Measurements from ENCODE around the gene ZACN.

ZACN gene

DNA sequence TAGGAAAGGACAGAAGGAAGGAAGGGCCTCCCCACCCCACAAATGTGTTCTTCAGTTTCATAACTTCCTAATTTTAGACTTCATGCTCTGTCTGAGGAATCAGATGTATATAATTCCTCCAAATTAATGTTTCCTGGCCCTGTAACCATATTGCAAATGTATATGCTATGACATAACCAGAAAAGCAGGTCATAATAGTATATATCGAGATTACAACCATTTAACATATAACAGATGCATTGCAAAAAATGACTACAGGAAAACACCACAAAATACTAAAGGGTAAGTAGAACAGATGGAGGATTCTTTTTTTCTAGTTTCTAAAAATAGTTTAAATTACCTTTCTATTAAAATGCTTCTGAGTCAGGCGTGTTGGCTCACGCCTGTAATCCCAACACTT lies 27.7 kb downstream of the ZACN start:
- no peak for DNase-seq

DNA sequence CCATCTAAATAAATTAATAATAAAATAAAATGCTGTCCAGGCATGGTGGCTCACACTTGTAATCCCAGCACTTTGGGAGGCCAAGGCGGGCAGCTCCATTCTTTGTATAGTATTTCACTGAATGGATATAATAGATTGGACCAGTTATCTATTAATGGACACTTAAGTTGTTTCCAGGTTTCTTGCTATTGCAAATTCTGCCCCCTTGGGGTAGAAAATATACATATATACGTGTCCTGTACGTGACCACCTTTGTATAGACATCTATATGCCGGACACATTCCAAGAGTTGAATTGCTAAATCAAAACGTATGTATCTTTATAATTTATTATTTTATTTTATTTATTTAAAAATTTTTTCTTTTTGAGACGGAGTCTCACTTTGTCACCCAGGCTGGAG lies 28.5 kb downstream of the ZACN start:
- no peak for DNase-seq

DNA sequence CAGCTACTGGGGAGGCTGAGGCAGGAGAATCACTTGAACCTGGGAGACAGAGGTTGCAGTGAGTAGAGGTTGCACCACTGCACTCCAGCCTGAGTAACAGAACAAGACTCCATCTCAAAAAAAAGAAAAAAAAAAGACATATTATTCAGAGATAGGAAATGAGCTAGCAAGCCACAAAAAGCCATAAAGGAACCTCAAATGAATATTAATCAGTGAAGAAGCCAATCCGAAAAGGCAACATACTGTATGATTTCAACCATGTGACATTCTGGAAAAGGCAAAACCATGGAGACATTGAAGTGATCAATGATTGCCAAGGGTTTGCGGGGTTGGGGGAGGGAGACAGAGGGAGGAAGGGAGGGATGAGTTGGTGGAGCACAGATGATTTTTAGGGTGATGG lies 33.0 kb downstream of the ZACN start:
- no peak for DNase-seq

DNA sequence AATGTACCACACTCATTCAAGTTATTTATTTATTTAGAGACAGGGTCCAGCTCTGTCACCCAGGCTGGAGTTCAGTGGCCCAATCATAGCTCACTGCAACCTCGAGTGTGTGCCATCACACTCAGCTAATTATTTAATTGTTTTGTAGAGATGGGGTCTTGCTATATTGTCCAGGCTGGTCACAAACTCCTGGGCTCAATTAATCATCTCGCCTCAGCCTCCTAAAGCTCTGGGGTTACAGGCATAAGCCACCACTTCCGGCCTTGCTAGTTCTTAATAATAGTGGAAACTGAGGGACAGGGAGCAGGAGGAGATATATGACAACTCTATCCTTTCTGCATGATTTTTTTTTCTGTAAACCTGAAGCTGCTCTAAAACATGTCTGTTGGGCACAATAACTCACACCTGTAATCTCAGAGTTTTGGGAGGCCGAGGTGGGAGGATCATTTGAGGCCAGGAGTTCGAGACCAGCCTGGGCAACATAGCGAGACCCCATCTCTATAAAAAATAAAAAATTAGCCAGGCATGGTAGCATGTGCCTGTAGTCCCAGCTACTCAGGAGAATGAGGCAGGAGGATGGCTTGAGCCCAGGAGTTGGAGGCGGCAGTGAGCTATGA lies 36.3 kb downstream of the ZACN start:
- no peak for DNase-seq

DNA sequence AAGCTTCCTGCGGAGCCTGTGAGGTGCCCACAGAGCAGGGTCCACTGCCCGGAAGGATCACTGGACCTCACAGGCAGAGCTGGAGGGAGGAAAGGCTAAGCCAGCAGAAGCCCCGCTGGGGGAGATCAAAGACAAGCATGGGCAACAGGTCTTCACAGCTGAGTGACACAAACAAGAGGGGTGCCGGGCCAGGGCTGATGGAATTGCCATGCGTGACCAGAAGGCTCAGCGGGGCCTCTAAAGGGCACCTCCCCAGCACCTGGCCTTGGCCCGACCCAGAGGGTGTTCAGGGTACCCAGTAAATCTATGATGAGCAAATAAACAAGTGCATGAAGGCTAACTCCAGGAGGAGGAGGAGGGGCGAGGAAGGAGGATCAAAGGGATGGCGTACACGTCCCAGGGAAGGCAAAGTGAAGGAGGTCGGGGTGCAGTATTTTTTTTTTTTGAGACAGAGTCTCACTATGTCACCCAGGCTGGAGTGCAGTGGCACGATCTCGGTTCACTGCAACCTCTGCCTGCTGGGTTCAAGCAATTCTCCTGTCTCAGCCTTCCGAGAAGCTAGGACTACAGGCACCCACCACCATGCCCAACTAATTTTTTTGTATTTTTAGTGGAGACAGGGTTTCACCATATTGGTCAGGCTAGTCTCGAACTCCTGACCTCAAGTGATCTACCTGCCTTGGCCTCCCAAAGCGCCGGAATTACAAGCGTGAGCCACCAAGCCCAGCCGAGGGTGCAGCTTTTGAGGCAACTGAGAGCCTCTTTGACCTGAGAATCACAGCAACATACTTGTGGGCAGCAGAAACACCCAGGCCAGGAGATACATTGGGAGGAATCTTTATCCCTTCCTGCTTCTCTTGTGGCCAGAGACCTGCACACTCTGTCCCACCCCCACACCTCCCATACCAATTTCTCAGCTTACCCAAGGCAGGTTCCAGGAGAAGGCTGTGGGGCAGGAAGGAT lies 40.7 kb downstream of the ZACN start:
- DNase-seq = no peak

DNA sequence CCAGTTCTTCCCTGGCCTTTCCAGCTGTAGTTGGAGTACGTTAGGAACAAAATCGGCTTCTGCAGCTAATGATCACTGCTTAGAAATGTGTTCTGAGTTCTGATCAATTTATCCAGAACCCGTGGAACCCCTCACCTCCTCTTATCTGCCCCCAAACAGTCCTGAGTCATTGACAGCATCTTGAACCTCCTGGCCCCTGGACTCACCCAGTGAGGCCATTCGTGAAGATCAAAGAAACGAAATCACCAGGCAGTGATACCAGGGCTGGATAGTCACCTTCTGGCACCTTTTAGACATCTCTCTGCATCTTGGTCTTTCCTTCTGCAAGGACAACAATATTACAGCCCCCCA lies 41.7 kb downstream of the ZACN start:
- DNase-seq = no peak

DNA sequence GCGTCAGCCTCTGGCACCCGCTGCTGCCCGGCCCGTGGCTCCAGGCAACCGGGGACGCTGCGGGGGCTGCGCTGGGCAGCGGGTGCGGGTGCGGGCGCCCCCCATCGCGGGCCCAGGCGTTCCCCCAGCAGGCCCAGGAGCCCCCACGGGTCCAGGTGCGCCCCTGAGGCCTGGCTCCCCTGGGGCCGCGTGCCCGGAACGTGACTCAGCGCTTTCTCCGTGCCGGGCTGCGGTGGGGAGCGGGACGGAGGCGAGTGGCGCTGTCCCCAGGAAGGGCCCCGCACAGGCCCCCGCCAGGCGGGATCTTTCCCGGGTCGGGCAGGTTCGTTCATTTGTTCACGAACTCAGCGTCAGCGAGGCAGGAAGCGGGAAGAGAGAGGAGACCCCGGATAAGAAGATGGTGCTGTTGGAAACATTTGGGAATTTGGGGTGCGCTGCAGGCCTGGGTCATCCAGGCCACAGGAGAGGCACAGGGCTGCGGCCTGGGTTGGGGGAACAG lies 43.0 kb downstream of the ZACN start:
- DNase-seq = no peak

DNA sequence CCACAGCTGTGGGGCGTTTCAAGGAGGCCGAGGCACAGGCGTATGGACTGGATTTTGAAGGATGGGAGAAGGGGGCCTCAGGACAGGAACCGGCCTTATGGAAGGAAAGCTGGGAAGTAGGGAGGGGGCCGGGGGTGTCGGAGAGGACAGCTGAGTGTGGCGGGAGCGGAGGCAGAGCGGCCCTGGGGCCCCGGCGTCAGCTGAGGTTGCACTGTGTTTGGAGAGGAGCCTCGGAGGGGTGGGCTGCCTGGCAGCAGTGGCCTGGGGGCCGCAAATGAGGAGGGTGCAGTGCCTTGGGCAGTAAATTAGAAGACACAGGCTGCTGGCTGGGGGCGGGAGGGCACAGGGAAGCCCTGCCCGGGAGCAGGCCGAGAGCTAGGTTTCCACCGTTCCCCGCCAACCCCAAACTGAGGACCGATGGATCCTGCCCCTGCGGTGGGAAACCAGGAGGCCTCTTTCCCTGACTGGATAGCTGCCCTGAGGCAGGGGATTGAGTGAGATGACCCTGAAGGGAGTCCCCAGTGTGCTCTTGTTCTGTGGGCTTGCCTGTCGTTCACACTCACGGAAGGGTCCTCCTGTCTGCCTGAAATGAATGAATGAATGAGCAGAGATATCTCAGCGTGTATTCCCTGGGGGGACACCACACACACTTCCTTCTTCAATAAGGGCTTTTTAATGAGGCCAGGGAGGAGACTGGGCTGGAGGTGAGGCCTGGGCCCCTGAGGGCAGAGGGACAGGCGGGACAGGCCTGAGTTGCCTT lies 43.6 kb downstream of the ZACN start:
- no peak for DNase-seq

DNA sequence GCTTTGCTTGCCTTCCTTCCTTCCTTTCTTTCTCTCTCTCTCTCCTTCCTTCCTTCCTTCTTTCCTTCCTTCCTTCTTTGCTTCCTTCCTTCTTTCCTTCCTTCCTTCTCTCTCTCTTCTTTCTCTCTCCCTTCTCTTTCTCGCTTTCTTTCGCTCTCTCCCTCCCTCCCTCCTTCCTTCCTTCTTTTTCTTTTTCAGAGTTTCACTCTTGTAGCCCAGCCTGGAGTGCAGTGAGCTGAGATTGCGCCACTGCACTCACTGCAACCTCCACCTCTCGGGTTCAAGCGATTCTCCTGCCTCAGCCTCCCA lies 44.2 kb downstream of the ZACN start:
- DNase-seq = no peak

DNA sequence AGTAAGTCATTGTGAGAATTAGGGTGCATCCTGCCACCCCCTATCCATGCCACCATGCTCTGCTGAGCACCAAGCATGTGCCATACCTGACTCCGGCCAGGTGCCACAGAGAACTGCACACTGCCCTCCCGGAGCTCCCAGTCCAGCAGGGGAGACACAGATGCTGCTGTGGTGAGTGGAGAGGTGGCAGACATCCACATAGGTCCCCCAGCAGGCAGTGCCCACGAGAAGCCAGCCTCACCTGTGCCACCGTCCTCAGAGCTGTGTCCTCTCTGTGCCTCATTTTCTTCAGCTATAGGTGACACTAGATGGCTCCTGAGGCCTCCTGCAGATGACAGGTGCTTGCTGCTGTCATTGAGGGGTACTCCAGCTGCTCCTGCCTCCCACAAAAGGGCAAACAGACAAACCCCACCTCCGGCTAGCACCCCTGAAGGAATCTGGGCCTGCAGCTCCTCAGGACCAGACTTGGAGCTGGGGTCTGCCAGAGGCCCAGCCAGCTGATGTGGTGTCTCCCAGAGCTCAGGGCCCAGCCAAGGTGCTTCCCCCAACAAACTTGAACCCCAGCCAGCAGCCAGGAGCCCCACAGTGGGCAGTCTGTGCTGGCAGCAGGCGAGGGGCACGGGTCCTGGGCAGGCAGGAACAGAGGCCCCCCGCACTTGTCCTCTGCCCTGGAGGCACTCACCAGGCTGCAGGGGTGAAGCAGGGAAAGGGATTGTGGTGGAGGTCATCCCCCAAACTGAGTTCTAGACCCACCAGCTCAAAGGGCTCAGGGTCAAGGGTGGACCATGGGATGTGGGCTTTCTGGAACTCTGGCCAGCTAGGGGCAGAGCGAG lies 45.0 kb downstream of the ZACN start:
- no peak for DNase-seq

DNA sequence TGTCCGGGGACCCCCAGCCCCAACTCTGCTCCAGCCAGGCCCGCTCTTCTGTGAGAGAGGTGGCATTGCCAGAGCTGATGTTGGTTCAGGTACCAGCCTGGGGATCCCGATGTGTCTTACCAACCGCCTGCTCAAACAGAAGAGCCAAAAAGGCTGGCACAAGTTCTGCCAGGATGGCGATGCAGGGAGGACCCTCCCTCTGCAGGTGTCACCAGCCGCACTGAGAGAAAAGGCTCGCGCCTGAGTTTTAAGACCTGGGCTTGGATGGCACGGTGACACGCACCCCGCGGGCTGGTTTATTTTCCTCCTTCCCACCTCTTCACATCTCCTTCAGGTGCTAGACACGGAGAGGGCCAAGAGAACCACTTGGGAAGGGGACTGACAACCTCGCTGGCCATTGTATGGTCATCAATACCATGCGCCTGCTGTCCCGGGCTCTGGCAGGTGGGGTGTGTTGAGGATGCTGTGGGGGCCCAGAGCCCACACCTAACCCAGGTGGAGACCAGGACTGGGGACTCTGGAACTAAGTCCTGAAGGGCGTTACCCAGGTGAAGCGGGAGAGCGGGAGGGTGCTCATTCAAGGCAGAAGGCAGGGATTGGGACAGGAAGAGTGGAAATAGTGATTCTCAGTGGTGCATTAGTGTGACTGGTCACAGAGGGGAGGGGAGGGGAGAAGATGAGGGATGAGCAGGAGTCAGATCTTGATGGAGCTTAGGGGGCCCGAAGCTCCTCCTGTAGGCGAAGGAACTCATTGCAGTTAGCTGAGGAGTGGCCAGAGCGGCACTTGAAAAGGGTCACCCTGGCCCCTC lies 45.8 kb downstream of the ZACN start:
- no peak for DNase-seq

DNA sequence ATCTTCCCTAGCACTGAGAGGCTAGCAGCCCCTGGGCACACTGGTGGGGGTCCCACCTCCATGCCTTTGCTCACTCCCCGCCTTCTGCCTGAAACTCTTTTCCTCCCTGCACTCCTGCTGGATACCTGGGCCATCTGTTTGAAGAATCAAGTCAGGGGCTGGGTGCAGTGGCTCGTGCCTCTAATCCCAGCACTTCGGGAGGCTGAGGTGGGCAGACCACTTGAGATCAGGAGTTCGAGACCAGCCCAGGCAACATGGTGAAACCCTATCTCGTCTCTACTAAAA lies 46.4 kb downstream of the ZACN start:
- DNase-seq = no peak

DNA sequence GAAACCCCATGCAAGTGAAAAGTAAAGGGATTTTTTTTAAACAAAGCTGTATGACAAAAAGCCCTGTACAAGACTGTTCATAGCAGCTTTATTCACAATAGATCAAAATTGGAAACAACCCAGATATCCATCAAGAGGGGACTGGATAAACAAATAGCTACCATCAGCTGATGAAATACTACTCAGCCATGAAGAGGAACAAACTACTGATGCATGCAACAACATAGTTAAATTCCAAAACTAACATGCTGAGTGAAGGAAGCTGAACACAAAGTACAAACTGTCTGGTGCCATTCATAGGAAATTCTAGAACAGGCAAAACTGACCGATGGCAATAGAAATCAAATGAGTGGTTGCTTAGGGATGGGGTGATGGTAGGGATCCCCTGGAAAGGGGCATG lies 46.9 kb downstream of the ZACN start:
- DNase-seq = no peak

DNA sequence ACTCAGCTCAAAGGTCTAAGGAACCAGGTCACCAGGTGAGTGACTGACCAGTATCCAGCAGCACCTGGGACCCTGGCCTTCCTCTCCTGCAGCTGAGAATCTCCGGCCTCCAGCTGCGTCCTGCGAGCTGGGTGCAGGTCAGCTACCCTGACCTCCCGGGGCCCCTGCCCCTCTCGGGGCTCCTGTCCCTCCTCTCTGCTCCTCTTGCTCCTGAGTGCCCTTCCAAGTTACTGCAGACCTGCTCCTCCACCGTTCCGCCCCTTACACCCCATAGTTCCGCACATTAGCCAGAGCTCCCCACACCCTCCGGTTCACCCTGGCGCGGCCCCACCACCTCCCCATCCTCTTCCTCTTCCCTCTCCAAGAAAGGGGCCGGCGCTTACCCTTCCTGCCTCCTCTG lies 51.5 kb downstream of the ZACN start:
- DNase-seq = no peak

DNA sequence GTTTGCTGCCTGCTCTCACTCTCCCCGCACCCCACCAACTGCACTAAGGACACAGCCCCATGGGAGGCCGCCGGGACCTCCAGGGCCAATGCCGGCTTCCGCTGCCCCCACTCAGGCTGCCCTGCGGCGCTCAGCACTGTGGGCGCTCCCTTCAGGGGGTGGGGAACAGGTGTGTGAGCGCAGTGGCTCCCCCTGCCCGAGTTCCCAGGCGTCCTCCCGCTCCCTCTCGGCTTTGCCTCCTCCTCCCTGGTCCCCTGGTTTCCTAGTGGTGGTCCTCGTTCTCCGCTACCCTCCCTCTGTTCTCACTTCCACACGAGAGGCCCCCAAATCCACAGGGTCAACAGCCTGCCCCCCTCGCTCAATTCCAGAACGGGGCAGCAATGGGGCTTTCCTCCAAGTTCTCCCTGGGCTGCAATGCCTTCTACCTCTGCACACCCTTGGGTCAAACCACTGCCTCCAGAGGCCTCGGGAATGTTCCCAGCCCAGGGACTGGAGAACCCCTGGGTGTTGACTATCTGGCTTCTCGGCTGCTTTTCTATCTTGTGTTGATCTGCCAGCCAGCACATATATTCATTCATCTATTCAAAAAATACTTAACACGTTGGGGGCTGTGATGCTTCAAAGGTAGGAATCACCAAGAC lies 52.2 kb downstream of the ZACN start:
- DNase-seq = no peak

DNA sequence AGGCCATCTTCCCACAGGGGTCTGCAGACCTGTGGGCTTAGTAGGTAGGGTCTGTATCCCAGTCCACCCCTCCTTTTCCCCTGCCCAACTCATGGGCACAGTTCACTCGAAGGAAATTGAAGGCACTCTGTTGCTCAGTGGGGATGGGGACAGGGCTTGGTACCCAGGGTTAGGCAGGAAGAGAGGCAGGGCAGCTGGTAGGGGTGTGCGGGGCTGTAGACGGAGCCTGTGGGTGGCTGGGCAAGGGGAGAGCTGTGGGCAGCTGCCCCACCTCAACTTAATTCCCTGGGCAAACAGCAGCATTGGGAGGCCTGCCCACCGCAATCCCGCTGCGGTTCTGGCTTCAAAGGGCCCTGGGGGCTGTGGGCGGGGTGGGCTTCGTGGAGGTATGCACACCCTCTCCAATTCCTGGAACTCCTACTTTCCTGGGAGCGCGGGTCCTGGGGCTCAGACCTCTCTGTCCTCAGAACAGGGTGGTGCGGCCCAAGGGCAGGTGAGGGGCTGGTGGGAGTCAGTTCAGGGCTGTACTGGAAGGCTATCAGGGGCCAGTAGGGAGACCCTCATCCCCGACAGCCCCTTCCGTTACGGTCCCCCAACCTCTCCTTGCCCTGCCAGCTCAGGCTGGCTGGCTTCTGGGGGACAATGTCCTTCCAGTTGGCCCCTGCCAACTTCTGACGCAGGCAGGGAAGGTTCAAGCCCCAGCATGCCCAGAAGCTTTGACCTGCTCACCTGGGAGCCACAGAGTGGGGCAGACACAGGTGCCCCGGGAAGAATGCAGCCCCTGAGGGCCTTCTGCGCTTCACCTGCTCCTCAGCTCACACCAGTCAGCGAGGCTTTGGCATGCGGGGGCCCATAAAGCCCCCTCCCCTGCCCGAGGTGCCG lies 53.0 kb downstream of the ZACN start:
- DNase-seq = no peak
